PC-9 (cell line): Measurements from ENCODE around the gene CCNY.

ENCODE experiments used
- CTCF ChIP-seq: fragments of 200-600 bp; sonication (generic); conservative IDR thresholded peaks from 2 replicates; pipeline ENCODE4 v1.6.1; 2017; ENCODE audit warnings: mixed run types, antibody characterized with exemption, mild to moderate bottlenecking, moderate library complexity
- EZH2 ChIP-seq: fragments of 200-600 bp; sonication (generic); IDR thresholded peaks from 2 replicates; pipeline ENCODE4 v1.8.0; 2017; ENCODE audit warnings: antibody characterized with exemption, low read depth

GRCh38 chr10:35440016-35440415 is 103.7 kb downstream of the CCNY start:
- TF ChIP-seq CTCF (no peak), EZH2 (no peak)
